Measurements from ENCODE around the gene ZWILCH.
"Not testable (repeated sequence)": the region's sequence is repeated elsewhere in the genome, so short reads cannot be mapped to it uniquely, and the experiment has no call there.

ZWILCH gene

GRCh38 chr15:66489179-66489791 is 15.8 kb upstream of the ZWILCH start:
- DNase-seq, result no peak

GRCh38 chr15:66491846-66492245 is 13.3 kb upstream of the ZWILCH start:
- no peak for DNase-seq

- DNase-seq, result no peak
Measured at GRCh38 chr15:66494262-66494661, 10.9 kb upstream of the ZWILCH start.

- no peak for DNase-seq
Measured at GRCh38 chr15:66496951-66497501, 8.1 kb upstream of the ZWILCH start.

- peak; percentile 80 for DNase-seq
Measured at GRCh38 chr15:66497502-66498455, 7.3 kb upstream of the ZWILCH start, which contains the start of gene SNAPC5. TSS of gene SNAPC5 (minus strand) at chr15:66497762. CDS start at chr15:66497731, 31 bp downstream.

GRCh38 chr15:66498501-66499386 is 6.4 kb upstream of the ZWILCH start:
- no peak for DNase-seq

GRCh38 chr15:66500346-66500745 is 4.8 kb upstream of the ZWILCH start:
- not testable (repeated sequence) for DNase-seq

- no peak for DNase-seq
Measured at GRCh38 chr15:66502491-66502890, 2.6 kb upstream of the ZWILCH start.

- not testable (repeated sequence) for DNase-seq
Measured at GRCh38 chr15:66503041-66503648, 2.0 kb upstream of the ZWILCH start.

GRCh38 chr15:66503780-66504562 is 1.2 kb upstream of the ZWILCH start:
- no peak for DNase-seq

GRCh38 chr15:66505430-66505811 is 295 bp downstream of the ZWILCH start:
- no peak for DNase-seq

- DNase-seq, result no peak
Measured at GRCh38 chr15:66505818-66506217, 692 bp downstream of the ZWILCH start.

- no peak for DNase-seq
Measured at GRCh38 chr15:66508293-66508883, 3.3 kb downstream of the ZWILCH start.

GRCh38 chr15:66514586-66514985 is 9.5 kb downstream of the ZWILCH start:
- no peak for DNase-seq

GRCh38 chr15:66515901-66516322 is 10.8 kb downstream of the ZWILCH start:
- DNase-seq, result no peak

GRCh38 chr15:66523926-66524325 is 18.8 kb downstream of the ZWILCH start:
- no peak for DNase-seq

- DNase-seq, result no peak
Measured at GRCh38 chr15:66524838-66525237, 19.7 kb downstream of the ZWILCH start.

- no peak for DNase-seq
Measured at GRCh38 chr15:66535056-66535455, 29.9 kb downstream of the ZWILCH start.

- no peak for DNase-seq
Measured at GRCh38 chr15:66542896-66543295, 37.8 kb downstream of the ZWILCH start.

GRCh38 chr15:66545255-66545654 is 40.1 kb downstream of the ZWILCH start:
- no peak for DNase-seq

GRCh38 chr15:66555685-66556084 is 50.6 kb downstream of the ZWILCH start:
- no peak for DNase-seq

Measured in NCI-H2029 (cell line).